Measurements from ENCODE around the gene MYO15B. TPM values are rescaled to one million over a fixed set of nuclear protein-coding genes. Genes with fewer than 3 reads are reported as not detected.

Gene MYO15B
- total and polyA plus RNA-seq, 2 of the 13 experiments (the other 11 are each of a cell fraction or from before 2014, with no cell fraction given), result 2.8 to 8.1 TPM

GRCh38 chr17:75635610-75636202, 48.1 kb downstream of the MYO15B start (continued):
- TF ChIP-seq HES4 (CRISPR knock-in tag; IDR thresholded peaks at IDR 0.05; ENCODE audit: borderline replicate concordance), result no peak
- no peak for TF ChIP-seq SRSF4 (IDR thresholded peaks at IDR 0.05; ENCODE audit: low read depth, low read length, poor library complexity, severe bottlenecking)
- TF ChIP-seq TRIM22 (IDR thresholded peaks at IDR 0.05), result no peak
- TF ChIP-seq PRDM10 (CRISPR knock-in tag; IDR thresholded peaks at IDR 0.05; ENCODE audit: low read depth), result no peak
- no peak for TF ChIP-seq MXD4 (CRISPR knock-in tag; IDR thresholded peaks at IDR 0.05)
- TF ChIP-seq ZNF83 (CRISPR knock-in tag; IDR thresholded peaks at IDR 0.05; ENCODE audit: borderline replicate concordance), result no peak
- TF ChIP-seq MAFG (CRISPR knock-in tag; IDR thresholded peaks at IDR 0.05), result no peak
- no peak for TF ChIP-seq NCOA1 (CRISPR knock-in tag; IDR thresholded peaks at IDR 0.05)

All from HepG2 (cell line).